ENCODE measurements around the gene PLCD1. TPM values are rescaled to one million over a fixed set of nuclear protein-coding genes. Genes with fewer than 3 reads are reported as not detected.

The PLCD1 gene
- total and polyA plus RNA-seq, 2 of the 13 experiments (the other 11 are each of a cell fraction or from before 2014, with no cell fraction given) = 10.1 to 12.4 TPM

- TF ChIP-seq ZUFSP (CRISPR knock-in tag; IDR thresholded peaks at IDR 0.05; ENCODE audit: borderline replicate concordance) = no peak
- no peak for TF ChIP-seq FOXP1 (IDR thresholded peaks at IDR 0.05)
- TF ChIP-seq FOXP1 (CRISPR knock-in tag; IDR thresholded peaks at IDR 0.05) = peak; percentile 32; the same call in 1 of the 2 replicates
- TF ChIP-seq MEIS1 (CRISPR knock-in tag; IDR thresholded peaks at IDR 0.05; ENCODE audit: borderline replicate concordance) = no peak
- TF ChIP-seq SSRP1 (CRISPR knock-in tag; IDR thresholded peaks at IDR 0.05) = no peak
- no peak for TF ChIP-seq ZBTB3 (CRISPR knock-in tag; IDR thresholded peaks at IDR 0.05; ENCODE audit: borderline replicate concordance, low read depth)
- TF ChIP-seq GLI4 (CRISPR knock-in tag; IDR thresholded peaks at IDR 0.05; ENCODE audit: borderline replicate concordance) = no peak
- no peak for TF ChIP-seq ZNF160 (CRISPR knock-in tag; IDR thresholded peaks at IDR 0.05)
- no peak for TF ChIP-seq SMAD1 (CRISPR knock-in tag; IDR thresholded peaks at IDR 0.05; ENCODE audit: borderline replicate concordance, low read depth)
- no peak for TF ChIP-seq ZMAT3 (CRISPR knock-in tag; conservative IDR thresholded peaks at IDR 0.05)
- TF ChIP-seq ZNF552 (CRISPR knock-in tag; IDR thresholded peaks at IDR 0.05; ENCODE audit: borderline replicate concordance) = peak; percentile 89; the same call in 1 of the 2 replicates
- TF ChIP-seq PITX1 (CRISPR knock-in tag; IDR thresholded peaks at IDR 0.05) = no peak
- no peak for TF ChIP-seq ZNF558 (CRISPR knock-in tag; IDR thresholded peaks at IDR 0.05; ENCODE audit: borderline replicate concordance)
- no peak for TF ChIP-seq ZNF740 (CRISPR knock-in tag; IDR thresholded peaks at IDR 0.05)
- TF ChIP-seq HNRNPK (IDR thresholded peaks at IDR 0.05; ENCODE audit: low read depth, low read length, poor library complexity, severe bottlenecking) = no peak
- 0 out of 2 replicates have a peak, but pooled peaks have one; percentile 26 for TF ChIP-seq ZNF780A (CRISPR knock-in tag; IDR thresholded peaks at IDR 0.05)
- TF ChIP-seq ZNF850 (CRISPR knock-in tag; conservative IDR thresholded peaks at IDR 0.05) = no peak
- TF ChIP-seq ZNF646 (CRISPR knock-in tag; IDR thresholded peaks at IDR 0.05) = no peak
- no peak for TF ChIP-seq ZNF20 (CRISPR knock-in tag; IDR thresholded peaks at IDR 0.05)
- TF ChIP-seq FOSL2 (CRISPR knock-in tag; IDR thresholded peaks at IDR 0.05) = 0 out of 2 replicates have a peak, but pooled peaks have one; percentile 40
Observed at GRCh38 chr3:37986479-37987314, 42.7 kb downstream of the PLCD1 start (continued).

All from HepG2 (cell line).